22Rv1 (cell line): Measurements from ENCODE around the gene DPP3.

Experiments used
- CTCF ChIP-seq: fragments of 450-650 bp; IDR thresholded peaks from 2 replicates; pipeline ENCODE4 v1.5.1; 2017; ENCODE audit warnings: mild to moderate bottlenecking
- ZFX ChIP-seq: fragments of 450-650 bp; IDR thresholded peaks from 2 replicates; pipeline ENCODE4 v1.6.1; 2017; ENCODE audit warnings: antibody characterized with exemption, borderline replicate concordance

DNA sequence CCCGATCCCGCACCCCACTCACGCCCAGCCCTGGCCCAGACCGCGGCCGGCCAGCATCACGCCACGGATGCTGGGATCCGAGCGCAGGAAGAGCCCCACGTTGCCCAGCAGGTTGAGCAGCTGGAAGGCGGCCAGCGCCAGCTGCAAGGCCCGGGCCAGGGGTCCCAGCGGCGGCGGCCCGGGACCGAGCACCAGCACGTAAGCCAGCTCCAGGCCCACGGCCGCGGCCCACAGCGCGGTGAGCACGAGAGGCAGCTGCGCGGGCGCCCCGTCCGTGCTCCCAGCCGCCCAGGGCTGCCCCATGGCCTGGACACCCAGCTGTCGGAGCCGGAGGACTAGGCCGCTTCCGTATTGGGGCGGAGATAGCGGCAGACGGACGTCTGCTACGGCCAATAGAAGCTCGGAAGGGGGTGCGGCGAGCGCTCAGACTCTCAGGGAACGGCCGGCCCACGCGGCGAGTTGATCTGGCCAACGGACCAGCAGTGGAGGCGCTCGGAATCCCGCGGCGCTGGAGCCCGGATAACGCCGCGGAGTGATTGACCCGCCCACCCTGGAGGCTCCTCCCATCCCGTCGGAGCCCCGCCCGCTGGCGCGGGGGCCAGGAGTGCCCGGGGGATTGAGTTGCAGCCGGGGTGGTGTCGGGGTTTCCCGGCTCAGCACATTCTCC lies 65.6 kb downstream of the DPP3 start, which contains the start of gene ZDHHC24:
- no peak for TF ChIP-seq CTCF
- no peak for TF ChIP-seq ZFX
